GM23338 (cell line): ENCODE data around the gene ADGRD1. TPM values are rescaled to one million over a fixed set of nuclear protein-coding genes. Genes with fewer than 3 reads are reported as not detected.

ENCODE experiments used
- CREB1 ChIP-seq: fragments of 250-450 bp; sonication (Bioruptor Pico); IDR thresholded peaks from 2 replicates; pipeline ENCODE4 v1.5.0; 2020; ENCODE audit warnings: low read depth, mild to moderate bottlenecking, moderate library complexity
- EZH2 ChIP-seq: fragments of 200-600 bp; sonication (generic); IDR thresholded peaks from one replicate; pipeline ENCODE4 v1.8.0; 2017; ENCODE audit warnings: antibody characterized with exemption, mild to moderate bottlenecking, low read depth; ENCODE audit not compliant: unreplicated experiment
- POLR2AphosphoS5 ChIP-seq: IDR thresholded peaks from 2 replicates; pipeline ENCODE4 v1.6.1; 2016; ENCODE audit warnings: antibody characterized with exemption, low read depth
- STAT1 ChIP-seq: IDR thresholded peaks from one replicate; pipeline ENCODE4 v1.6.1; 2016; ENCODE audit warnings: antibody characterized with exemption; ENCODE audit not compliant: unreplicated experiment
- ZNF331 ChIP-seq: fragments of 250-450 bp; sonication (Bioruptor Pico); IDR thresholded peaks from 2 replicates; pipeline ENCODE4 v1.5.0; 2020; ENCODE audit warnings: low read depth, mild to moderate bottlenecking, moderate library complexity
- ZNF462 ChIP-seq: fragments of 250-450 bp; sonication (Bioruptor Pico); IDR thresholded peaks from 2 replicates; pipeline ENCODE4 v1.5.0; 2020; ENCODE audit warnings: mild to moderate bottlenecking, moderate library complexity
- polyA plus RNA-seq: library from polyadenylated mRNA; unstranded; fragments of >200 nt; fragmentation: Nextera tagmentation; extraction: Ambion mirVana; gene quantifications from 2 replicates; pipeline ENCODE4 v1.2.1, GENCODE V29; 2016
- total RNA-seq: library from RNA; depleted of rRNA; stranded (reverse); fragments of >200 nt; shearing (Covaris generic); gene quantifications from 2 replicates; pipeline ENCODE4 v1.2.3, GENCODE V29; 2014
- TF ChIP-seq, protein P1 (sequence below), 2 experiments: fragments of 200-600 bp in 1 of 2; sonication (generic) in 1 of 2; conservative IDR thresholded peaks; 2 replicates each; pipeline versions ENCODE4 v1.5.1 to v1.6.1; 2016 to 2017; ENCODE audit warnings: antibody characterized with exemption in 2 of 2, low read depth in 2 of 2, mild to moderate bottlenecking in 2 of 2, moderate library complexity in 1 of 2

Gene ADGRD1
- total and polyA plus RNA-seq, 2 experiments from 2014 or later = 1.4 TPM; not detected in 1

- TF ChIP-seq ZNF462 (no peak), CREB1 (CRISPR knock-in tag) (no peak), ZNF331 (CRISPR knock-in tag) (no peak), EZH2 (no peak), POLR2AphosphoS5 (no peak), STAT1 (no peak)
- TF ChIP-seq, protein P1, sequence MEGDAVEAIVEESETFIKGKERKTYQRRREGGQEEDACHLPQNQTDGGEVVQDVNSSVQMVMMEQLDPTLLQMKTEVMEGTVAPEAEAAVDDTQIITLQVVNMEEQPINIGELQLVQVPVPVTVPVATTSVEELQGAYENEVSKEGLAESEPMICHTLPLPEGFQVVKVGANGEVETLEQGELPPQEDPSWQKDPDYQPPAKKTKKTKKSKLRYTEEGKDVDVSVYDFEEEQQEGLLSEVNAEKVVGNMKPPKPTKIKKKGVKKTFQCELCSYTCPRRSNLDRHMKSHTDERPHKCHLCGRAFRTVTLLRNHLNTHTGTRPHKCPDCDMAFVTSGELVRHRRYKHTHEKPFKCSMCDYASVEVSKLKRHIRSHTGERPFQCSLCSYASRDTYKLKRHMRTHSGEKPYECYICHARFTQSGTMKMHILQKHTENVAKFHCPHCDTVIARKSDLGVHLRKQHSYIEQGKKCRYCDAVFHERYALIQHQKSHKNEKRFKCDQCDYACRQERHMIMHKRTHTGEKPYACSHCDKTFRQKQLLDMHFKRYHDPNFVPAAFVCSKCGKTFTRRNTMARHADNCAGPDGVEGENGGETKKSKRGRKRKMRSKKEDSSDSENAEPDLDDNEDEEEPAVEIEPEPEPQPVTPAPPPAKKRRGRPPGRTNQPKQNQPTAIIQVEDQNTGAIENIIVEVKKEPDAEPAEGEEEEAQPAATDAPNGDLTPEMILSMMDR (conservative IDR thresholded peaks at IDR 0.05; ENCODE audit: low read depth in 2 of 2) = no peak
These were observed 24.3 kb upstream of the ADGRD1 start (continued) for GRCh38 chr12:130929363-130929762.
